NCI-H2029 treated with DMSO at 0.1 percent for 48 hours (cell line): ENCODE measurements around the gene PGC.

Experiments
- DNase-seq: peaks from one replicate; lab custom pipeline; 2025; lab: John Stamatoyannopoulos, UW

PGC gene

DNA sequence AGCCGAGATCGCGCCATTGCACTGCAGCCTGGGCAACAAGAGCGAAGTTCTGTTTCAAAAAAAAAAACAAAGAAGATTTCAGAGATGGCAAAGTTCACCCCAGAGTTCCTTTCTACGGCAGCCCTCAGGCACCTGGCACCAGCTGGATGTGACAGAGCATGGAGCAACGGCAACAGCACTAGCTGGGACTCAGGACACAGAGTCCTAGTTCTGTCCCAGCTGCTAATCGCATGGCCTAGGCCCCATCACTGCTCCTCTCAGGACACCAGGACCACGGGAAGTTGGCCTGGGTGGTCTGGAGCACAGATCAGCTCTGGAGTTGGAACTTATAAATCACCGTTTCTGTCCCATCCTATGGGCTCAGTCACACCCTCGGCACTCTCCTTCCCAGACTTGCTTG, 1.1 kb downstream of the PGC start:
- no peak for DNase-seq

- DNase-seq: no peak
These were observed 2.9 kb downstream of the PGC start for GRCh38 chr6:41744236-41744787.

GRCh38 chr6:41743406-41744235, 3.6 kb downstream of the PGC start:
- no peak for DNase-seq

- DNase-seq: no peak
These were observed 5.3 kb downstream of the PGC start for GRCh38 chr6:41741625-41742490.

- DNase-seq: no peak
These were observed 6.6 kb downstream of the PGC start for GRCh38 chr6:41740366-41741162.

DNA sequence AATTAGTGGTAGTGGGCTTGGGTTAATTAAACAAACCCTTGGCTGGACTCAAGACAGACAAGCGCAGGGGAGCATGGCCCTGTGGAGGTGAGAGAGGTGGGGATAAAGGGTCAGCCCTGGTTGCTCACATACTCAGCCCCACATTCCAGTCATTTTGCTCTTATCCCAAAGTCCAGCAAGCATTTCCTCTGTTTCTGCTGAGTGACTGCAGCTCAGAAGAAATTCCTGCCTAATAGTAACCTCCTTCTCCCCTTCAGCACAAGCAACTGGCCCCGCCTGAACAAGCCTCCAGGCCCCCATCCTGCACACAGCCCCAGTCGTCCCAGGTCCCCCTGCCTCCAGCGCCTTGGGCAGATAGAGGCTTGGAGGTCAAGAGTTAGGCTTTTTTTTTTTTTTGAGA, 8.2 kb downstream of the PGC start:
- DNase-seq: no peak

- no peak for DNase-seq
These were observed 9.5 kb downstream of the PGC start for GRCh38 chr6:41737591-41738130.

GRCh38 chr6:41736800-41737555, 10.2 kb downstream of the PGC start:
- no peak for DNase-seq

- no peak for DNase-seq
These were observed 10.9 kb downstream of the PGC start for GRCh38 chr6:41736186-41736733.

DNA sequence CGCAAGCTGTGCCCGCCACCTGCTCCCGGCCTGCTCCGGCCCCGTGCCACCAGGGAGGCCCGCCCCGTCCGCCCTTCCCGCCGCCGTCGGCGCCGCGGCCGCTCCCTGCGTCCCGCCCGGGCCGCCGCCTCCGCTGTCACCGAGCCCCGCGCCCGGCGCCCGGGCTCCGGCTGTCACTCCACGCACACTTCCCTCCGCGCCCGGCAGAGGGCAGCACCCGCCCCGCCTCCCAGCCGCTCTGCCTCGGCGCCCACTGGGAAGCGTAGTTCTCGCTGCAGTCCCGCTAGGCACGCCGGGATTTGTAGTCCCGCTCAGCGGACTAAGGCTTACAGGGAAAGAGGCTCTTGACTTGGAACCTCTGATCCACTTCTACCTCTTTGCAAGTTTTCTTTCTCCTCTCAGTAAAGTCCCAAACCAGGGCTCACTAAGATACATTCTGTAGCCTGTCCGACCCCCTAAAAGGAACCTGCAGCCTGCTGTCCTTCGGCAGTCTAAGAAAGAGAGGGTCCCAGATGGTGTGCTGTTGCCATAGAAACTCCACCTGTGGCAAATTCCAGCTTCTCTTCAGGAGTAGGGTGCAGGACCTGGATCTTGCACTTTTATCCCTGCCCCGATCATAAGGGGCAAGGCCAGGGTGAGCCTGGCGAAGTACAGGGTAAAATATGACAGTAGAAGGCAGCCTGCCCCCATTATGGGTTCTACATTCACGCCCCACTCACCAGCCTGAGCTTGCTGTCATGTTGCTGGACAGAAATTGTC, 11.6 kb downstream of the PGC start, which contains the start of gene TFEB:
TFEB (minus strand) TSS at position 182 of the 759 bp plus-strand sequence. CDS start 44,395 bp downstream, outside the sequence.
- peak; percentile 63 for DNase-seq

DNA sequence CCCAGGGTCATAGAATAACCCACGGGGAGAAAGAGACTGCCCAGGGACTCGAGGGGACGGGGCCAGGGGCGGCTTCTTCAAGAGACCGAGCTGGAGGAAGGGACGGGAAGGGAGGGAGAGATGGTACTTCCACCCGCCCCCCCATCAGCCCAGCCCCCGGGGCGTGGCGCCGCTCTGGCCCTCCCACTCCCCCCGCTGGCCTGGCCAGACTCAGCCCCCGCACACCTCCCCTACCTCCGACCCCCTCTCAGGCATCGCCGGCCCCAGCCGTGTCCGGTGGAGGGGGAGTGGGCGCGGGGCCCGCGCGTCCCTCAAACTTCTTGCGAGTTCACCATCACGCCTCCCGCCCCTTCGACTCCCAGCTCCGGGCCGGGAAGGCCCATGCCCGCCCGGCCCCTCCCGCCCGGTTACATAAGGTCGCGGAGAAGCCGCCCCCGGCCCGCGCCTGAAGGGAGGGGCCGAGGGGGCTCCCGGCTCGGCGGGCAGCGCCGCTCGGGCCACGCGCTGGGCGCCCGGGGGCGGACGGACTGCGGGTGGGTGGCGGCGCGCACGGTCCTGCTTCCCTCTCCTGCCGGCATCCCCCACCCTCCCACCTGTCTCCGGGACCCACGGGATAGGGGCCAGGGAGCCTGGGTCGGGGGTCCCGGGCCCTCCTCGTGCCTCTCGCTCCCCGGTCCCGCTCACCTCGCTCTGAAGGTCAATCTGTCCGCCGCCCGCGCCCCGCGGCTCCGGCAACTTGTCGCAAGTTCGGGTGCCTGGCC, 12.4 kb downstream of the PGC start:
- DNase-seq: peak; percentile 42

DNA sequence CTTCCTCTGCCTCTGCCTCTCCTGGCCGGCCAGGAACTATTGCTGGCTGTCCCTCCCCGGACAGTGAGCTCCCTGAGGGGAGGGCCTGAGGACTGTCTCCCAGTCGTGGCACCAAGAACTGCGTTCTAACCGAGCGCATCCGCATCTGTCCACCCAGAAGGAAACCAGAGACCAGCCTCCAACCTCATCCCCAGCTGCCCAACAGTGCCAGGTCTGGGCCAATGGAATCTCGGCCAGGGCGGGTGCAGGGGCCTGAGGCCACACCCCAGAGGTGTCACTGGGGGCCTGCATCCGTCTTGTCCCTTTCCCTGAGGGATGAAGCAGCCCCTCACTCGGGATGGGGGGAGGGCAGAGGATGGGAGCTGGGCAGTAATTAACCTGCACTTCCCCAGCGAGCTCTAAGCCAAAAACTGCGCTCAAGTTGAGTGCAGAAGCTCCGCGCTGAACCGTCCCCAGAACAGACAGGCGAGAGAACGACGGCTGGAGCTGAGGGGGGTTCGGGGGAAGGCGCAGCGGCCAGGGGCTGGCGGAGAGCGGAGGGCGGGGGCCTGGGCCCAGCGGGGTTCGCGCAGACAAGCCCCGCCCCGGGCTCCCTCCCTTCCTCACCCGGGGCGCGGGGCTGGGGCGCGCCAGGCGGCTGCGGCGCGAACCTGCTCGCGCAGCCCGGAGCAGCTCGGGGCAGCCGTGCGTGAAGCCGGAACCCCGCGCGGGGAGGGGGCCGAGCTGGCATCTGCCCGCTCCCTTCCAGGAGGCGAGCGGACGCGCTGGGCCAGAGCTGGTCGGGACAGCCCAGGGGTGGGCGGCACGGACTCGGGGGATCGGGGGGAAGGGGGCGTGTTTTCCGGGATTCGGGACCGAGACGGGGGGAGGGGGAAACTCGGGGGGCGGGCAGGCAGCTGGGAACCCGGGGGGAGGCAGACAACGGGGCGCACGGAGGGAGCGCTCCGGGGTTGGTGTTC, 13.2 kb downstream of the PGC start:
- DNase-seq: peak; percentile 51

GRCh38 chr6:41733360-41733706, 13.9 kb downstream of the PGC start:
- DNase-seq: no peak

DNA sequence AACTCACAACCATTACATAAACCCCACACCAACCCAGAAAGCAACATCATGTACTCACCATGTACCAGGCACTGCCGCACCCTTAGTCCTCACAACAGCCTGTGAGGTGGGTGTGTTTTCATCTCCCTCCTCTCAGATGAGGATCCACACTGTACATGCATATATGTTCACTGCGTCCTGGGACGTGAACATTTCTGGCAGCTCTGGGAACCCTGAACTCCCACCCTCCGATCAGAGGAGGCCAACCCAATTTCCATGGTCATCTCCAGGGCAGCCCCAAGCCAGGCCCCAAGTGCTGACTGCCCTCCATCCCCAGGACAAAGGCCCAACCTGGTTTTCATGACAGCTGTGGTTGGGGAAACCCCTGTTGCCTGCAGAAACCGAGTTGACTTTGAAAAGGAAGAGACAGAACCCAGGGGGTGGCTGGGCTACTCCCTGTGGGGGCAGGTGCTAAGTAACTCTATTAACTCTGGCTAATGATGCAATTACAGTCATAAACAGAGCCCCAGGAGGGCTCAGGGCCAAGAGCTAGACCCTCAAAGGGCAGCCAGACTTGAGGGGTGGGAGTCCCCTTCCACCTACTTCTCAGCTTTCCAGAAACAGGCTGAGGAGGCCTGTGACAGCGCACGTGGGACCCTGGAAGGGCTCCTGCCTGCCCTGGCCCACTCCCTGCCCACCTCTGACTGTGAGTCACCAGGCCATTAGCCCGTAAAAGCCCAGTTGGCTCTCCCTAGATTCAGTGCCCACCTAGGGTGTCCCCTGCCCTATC, 14.4 kb downstream of the PGC start:
- no peak for DNase-seq

DNA sequence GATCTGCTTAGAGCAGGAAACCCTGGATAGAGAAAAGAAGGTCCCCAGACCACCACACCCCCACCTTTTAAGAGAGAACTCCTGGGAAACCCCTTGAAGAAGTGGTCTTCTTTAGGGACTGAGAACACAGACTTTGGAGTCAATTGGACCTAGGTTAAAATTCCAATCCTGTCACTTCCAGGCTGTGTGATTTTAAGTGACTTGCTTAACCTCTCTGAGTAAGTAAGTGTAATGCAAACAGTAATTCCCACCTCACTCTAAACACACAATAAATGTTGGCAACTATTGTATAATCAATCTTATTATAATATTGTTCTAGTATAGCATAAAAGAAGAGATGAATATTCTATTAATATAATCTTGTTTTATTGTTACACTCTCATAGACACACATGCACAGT, 15.0 kb downstream of the PGC start:
- DNase-seq: no peak

- DNase-seq: no peak
These were observed 15.6 kb downstream of the PGC start for GRCh38 chr6:41731561-41732086.
